Tibial nerve (tissue), 4 donors: Measurements from ENCODE around the gene MDP1. TPM values are rescaled to one million over a fixed set of nuclear protein-coding genes. Genes with fewer than 3 reads are reported as not detected.

ENCODE experiments used
- DNase-seq, 2 donors: peaks; one replicate each; pipeline ENCODE4 v3.0.0-alpha.2; 2019; ENCODE audit warnings: low spot score in 2 of 2
- H3K27ac ChIP-seq, 4 donors: fragments of 200-600 bp; sonication (generic) in 3 of 4; one replicate each; pipeline ENCODE4 v1.5.1; 2017 to 2019; ENCODE audit warnings: mild to moderate bottlenecking in 1 of 4
- H3K27me3 ChIP-seq, 2 donors: fragments of 200-600 bp; sonication (generic) in 1 of 2; one replicate each; pipeline versions ENCODE4 v1.5.1 to v1.6.0; 2017 to 2019
- H3K36me3 ChIP-seq, 3 donors: fragments of 200-600 bp; sonication (generic); one replicate each; pipeline ENCODE4 v1.5.1; 2018 to 2019
- H3K4me1 ChIP-seq, 4 donors: fragments of 200-600 bp; sonication (generic) in 3 of 4; one replicate each; pipeline ENCODE4 v1.5.1; 2017 to 2019
- H3K4me3 ChIP-seq, 4 donors: fragments of 200-600 bp; sonication (generic) in 3 of 4; one replicate each; pipeline ENCODE4 v1.5.1; 2017 to 2019; ENCODE audit warnings: mild to moderate bottlenecking in 1 of 4, moderate library complexity in 1 of 4
- H3K9me3 ChIP-seq, 4 donors: fragments of 200-600 bp; sonication (generic) in 3 of 4; one replicate each; pipeline ENCODE4 v1.5.1; 2017 to 2019
- CTCF ChIP-seq, 5 experiments: fragments of 200-600 bp in 3 of 5; fragments of 450-650 bp in 2 of 5; sonication (generic) in 3 of 5; IDR thresholded peaks; one replicate each; pipeline ENCODE4 v1.5.1; 2016 to 2019; ENCODE audit warnings: antibody characterized with exemption in 5 of 5, mild to moderate bottlenecking in 3 of 5, moderate library complexity in 2 of 5
- EP300 ChIP-seq, 2 donors: sonication (generic); formaldehyde crosslinking; IDR thresholded peaks; one replicate each; pipeline ENCODE4 v1.6.1; 2017; ENCODE audit warnings: antibody characterized with exemption in 2 of 2, mild to moderate bottlenecking in 1 of 2
- POLR2A ChIP-seq, 2 donors: fragments of 450-650 bp; IDR thresholded peaks; one replicate each; pipeline ENCODE4 v1.6.1; 2017; ENCODE audit warnings: antibody characterized with exemption in 2 of 2, mild to moderate bottlenecking in 2 of 2, moderate library complexity in 2 of 2
- WGBS, 2 donors: methylation state at CpG; one replicate each; pipeline ENCODE4 v1.1.5; 2018; 5-methylcytosine and 5-hydroxymethylcytosine counted together
- total RNA-seq, 4 donors: library from RNA; depleted of rRNA; stranded (reverse); fragments of >200 nt; gene quantifications; one replicate each; pipeline ENCODE4 v1.1.0, GENCODE V29; 2016

The MDP1 gene
- total RNA-seq, 4 donors from 2014 or later = 16.5 to 48.3 (median 28.9) TPM

GRCh38 chr14:24197056-24197450 lies 18.8 kb downstream of the MDP1 start:
- Histone ChIP-seq H3K36me3 (peaks cover 0 to 34% (median 3%) of the 10 kb centered on the region in 3 donors), H3K27me3 (no peaks in the 10 kb centered on the region), H3K4me1 (peaks cover 0 to 55% (median 18%) of the 10 kb centered on the region in 4 donors), H3K9me3 (no peaks in the 10 kb centered on the region), H3K4me3 (no peak overlapping the region), H3K27ac (no peak overlapping the region)
- no peak for DNase-seq
- no peak for TF ChIP-seq EP300 (IDR thresholded peaks at IDR 0.05)
- TF ChIP-seq POLR2A (IDR thresholded peaks at IDR 0.05) = no peak
- no peak for TF ChIP-seq CTCF (IDR thresholded peaks at IDR 0.05)
- 94 to 96% methylated on average over 2 of the region's 2 CpGs for WGBS, 2 donors

- H3K4me3 ChIP-seq = peak overlapping the region; percentile 92 to 98 (median 96)
- 32 to 35% methylated on average over 33 of the region's 33 CpGs for WGBS, 2 donors
- peak overlapping the region; percentile 96 to 99 (median 98) for H3K27ac ChIP-seq
- peaks cover 0 to 35% (median under 1%) of the 10 kb centered on the region in 3 donors for H3K36me3 ChIP-seq
- TF ChIP-seq EP300 (IDR thresholded peaks at IDR 0.05) (no peak), POLR2A (IDR thresholded peaks at IDR 0.05) (no peak), CTCF (IDR thresholded peaks at IDR 0.05) (no peak)
- H3K4me1 ChIP-seq = peaks cover 0 to 59% (median 18%) of the 10 kb centered on the region in 4 donors
- H3K9me3 ChIP-seq = no peaks in the 10 kb centered on the region
- H3K27me3 ChIP-seq = no peaks in the 10 kb centered on the region
- DNase-seq = no peak
Measured at GRCh38 chr14:24196071-24197055, 19.5 kb downstream of the MDP1 start.

GRCh38 chr14:24195186-24196070 lies 20.4 kb downstream of the MDP1 start, which contains the start of gene TM9SF1:
TSS of gene TM9SF1 (minus strand) at chr14:24195441. CDS start at chr14:24195019, 422 bp downstream.
- Histone ChIP-seq H3K4me1 (peaks cover 0 to 59% (median 18%) of the 10 kb centered on the region in 4 donors), H3K36me3 (peaks cover 0 to 34% (median 0%) of the 10 kb centered on the region in 3 donors), H3K27ac (peak within 1 kb of the TSS; percentile 96 to 99 (median 98)), H3K4me3 (peak within 1 kb of the TSS; percentile 92 to 98 (median 96)), H3K9me3 (no peaks in the 10 kb centered on the region), H3K27me3 (no peaks in the 10 kb centered on the region)
- 0 to 1% methylated on average over 51 to 77 of the region's 89 CpGs for WGBS, 2 donors
- peak; percentile 63 to 77 for DNase-seq
- peak in 1 of 2 donors; percentile 58 for TF ChIP-seq POLR2A (IDR thresholded peaks at IDR 0.05)
- peak; percentile 58 to 93 for TF ChIP-seq EP300 (IDR thresholded peaks at IDR 0.05)
- peak in 1 of 5 experiments; percentile 18 for TF ChIP-seq CTCF (IDR thresholded peaks at IDR 0.05)

GRCh38 chr14:24194873-24195185 lies 21.0 kb downstream of the MDP1 start:
- Histone ChIP-seq H3K4me1 (peaks cover 0 to 56% (median 18%) of the 10 kb centered on the region in 4 donors), H3K36me3 (peaks cover 0 to 36% (median 0%) of the 10 kb centered on the region in 3 donors)
- 48 to 56% methylated on average over 8 of the region's 8 CpGs for WGBS, 2 donors

More at GRCh38 chr14:24194873-24195185, 21.0 kb downstream of the MDP1 start:
- H3K9me3 ChIP-seq = no peaks in the 10 kb centered on the region
- peak overlapping the region; percentile 96 to 99 (median 98) for H3K27ac ChIP-seq
- no peaks in the 10 kb centered on the region for H3K27me3 ChIP-seq
- peak overlapping the region; percentile 92 to 98 (median 96) for H3K4me3 ChIP-seq
- TF ChIP-seq CTCF (IDR thresholded peaks at IDR 0.05) = no peak
- TF ChIP-seq POLR2A (IDR thresholded peaks at IDR 0.05) = no peak
- TF ChIP-seq EP300 (IDR thresholded peaks at IDR 0.05) = no peak
- no peak for DNase-seq
